GM23338 (cell line): ENCODE results near the gene EXOC4.

Experiments used
- CREB1 ChIP-seq: fragments of 250-450 bp; sonication (Bioruptor Pico); IDR thresholded peaks from 2 replicates; pipeline ENCODE4 v1.5.0; 2020; ENCODE audit warnings: low read depth, mild to moderate bottlenecking, moderate library complexity
- EZH2 ChIP-seq: fragments of 200-600 bp; sonication (generic); IDR thresholded peaks from one replicate; pipeline ENCODE4 v1.8.0; 2017; ENCODE audit warnings: antibody characterized with exemption, mild to moderate bottlenecking, low read depth; ENCODE audit not compliant: unreplicated experiment
- EZH2phosphoT487 ChIP-seq: fragments of 200-600 bp; sonication (generic); IDR thresholded peaks from one replicate; pipeline ENCODE4 v1.8.1; 2018; ENCODE audit warnings: antibody characterized with exemption; ENCODE audit not compliant: unreplicated experiment
- JUNB ChIP-seq: IDR thresholded peaks from one replicate; pipeline ENCODE4 v1.6.1; 2016; ENCODE audit warnings: antibody characterized with exemption; ENCODE audit not compliant: unreplicated experiment
- NANOG ChIP-seq: IDR thresholded peaks from 2 replicates; pipeline ENCODE4 v1.6.1; 2016; ENCODE audit warnings: antibody characterized with exemption, borderline replicate concordance
- POLR2AphosphoS5 ChIP-seq: IDR thresholded peaks from 2 replicates; pipeline ENCODE4 v1.6.1; 2016; ENCODE audit warnings: antibody characterized with exemption, low read depth
- ZNF331 ChIP-seq: fragments of 250-450 bp; sonication (Bioruptor Pico); IDR thresholded peaks from 2 replicates; pipeline ENCODE4 v1.5.0; 2020; ENCODE audit warnings: low read depth, mild to moderate bottlenecking, moderate library complexity
- TF ChIP-seq, protein P1 (sequence below), 2 experiments: fragments of 200-600 bp in 1 of 2; sonication (generic) in 1 of 2; conservative IDR thresholded peaks; 2 replicates each; pipeline versions ENCODE4 v1.5.1 to v1.6.1; 2016 to 2017; ENCODE audit warnings: antibody characterized with exemption in 2 of 2, low read depth in 2 of 2, mild to moderate bottlenecking in 2 of 2, moderate library complexity in 1 of 2
- TF ChIP-seq, protein P2 (sequence below): fragments of 250-450 bp; sonication (Bioruptor Pico); IDR thresholded peaks from 2 replicates; pipeline ENCODE4 v1.5.0; 2020; ENCODE audit warnings: mild to moderate bottlenecking, moderate library complexity
- TF ChIP-seq, protein P3 (sequence below): IDR thresholded peaks from one replicate; pipeline ENCODE4 v1.6.1; 2018; ENCODE audit warnings: antibody characterized with exemption; ENCODE audit not compliant: unreplicated experiment

DNA sequence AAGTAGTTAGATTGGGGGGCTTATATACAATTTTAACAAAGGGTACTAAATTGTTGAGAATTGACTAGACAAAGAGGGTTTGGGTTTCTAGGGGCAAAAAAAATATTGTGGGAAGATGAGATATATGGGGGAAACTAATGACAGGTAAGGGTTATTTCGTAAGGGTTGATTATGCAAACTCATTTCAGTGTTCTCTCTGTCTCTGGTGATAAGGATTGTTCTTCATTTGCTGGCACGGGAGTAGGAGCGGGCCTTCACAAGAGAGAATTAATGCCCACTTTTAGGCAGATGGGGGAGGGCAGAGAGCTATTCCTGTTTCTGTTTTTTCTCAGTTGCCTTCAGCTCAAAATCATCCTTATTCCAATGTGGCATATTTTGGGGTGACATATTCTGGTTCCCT is 258.4 kb downstream of the EXOC4 start:
- TF ChIP-seq, protein P1, sequence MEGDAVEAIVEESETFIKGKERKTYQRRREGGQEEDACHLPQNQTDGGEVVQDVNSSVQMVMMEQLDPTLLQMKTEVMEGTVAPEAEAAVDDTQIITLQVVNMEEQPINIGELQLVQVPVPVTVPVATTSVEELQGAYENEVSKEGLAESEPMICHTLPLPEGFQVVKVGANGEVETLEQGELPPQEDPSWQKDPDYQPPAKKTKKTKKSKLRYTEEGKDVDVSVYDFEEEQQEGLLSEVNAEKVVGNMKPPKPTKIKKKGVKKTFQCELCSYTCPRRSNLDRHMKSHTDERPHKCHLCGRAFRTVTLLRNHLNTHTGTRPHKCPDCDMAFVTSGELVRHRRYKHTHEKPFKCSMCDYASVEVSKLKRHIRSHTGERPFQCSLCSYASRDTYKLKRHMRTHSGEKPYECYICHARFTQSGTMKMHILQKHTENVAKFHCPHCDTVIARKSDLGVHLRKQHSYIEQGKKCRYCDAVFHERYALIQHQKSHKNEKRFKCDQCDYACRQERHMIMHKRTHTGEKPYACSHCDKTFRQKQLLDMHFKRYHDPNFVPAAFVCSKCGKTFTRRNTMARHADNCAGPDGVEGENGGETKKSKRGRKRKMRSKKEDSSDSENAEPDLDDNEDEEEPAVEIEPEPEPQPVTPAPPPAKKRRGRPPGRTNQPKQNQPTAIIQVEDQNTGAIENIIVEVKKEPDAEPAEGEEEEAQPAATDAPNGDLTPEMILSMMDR (conservative IDR thresholded peaks at IDR 0.05; ENCODE audit: low read depth in 2 of 2): no peak
- TF ChIP-seq POLR2AphosphoS5 (no peak), EZH2 (no peak), ZNF331 (CRISPR knock-in tag) (no peak), NANOG (no peak), CREB1 (CRISPR knock-in tag) (no peak), EZH2phosphoT487 (no peak), JUNB (no peak)
- TF ChIP-seq, protein P2, sequence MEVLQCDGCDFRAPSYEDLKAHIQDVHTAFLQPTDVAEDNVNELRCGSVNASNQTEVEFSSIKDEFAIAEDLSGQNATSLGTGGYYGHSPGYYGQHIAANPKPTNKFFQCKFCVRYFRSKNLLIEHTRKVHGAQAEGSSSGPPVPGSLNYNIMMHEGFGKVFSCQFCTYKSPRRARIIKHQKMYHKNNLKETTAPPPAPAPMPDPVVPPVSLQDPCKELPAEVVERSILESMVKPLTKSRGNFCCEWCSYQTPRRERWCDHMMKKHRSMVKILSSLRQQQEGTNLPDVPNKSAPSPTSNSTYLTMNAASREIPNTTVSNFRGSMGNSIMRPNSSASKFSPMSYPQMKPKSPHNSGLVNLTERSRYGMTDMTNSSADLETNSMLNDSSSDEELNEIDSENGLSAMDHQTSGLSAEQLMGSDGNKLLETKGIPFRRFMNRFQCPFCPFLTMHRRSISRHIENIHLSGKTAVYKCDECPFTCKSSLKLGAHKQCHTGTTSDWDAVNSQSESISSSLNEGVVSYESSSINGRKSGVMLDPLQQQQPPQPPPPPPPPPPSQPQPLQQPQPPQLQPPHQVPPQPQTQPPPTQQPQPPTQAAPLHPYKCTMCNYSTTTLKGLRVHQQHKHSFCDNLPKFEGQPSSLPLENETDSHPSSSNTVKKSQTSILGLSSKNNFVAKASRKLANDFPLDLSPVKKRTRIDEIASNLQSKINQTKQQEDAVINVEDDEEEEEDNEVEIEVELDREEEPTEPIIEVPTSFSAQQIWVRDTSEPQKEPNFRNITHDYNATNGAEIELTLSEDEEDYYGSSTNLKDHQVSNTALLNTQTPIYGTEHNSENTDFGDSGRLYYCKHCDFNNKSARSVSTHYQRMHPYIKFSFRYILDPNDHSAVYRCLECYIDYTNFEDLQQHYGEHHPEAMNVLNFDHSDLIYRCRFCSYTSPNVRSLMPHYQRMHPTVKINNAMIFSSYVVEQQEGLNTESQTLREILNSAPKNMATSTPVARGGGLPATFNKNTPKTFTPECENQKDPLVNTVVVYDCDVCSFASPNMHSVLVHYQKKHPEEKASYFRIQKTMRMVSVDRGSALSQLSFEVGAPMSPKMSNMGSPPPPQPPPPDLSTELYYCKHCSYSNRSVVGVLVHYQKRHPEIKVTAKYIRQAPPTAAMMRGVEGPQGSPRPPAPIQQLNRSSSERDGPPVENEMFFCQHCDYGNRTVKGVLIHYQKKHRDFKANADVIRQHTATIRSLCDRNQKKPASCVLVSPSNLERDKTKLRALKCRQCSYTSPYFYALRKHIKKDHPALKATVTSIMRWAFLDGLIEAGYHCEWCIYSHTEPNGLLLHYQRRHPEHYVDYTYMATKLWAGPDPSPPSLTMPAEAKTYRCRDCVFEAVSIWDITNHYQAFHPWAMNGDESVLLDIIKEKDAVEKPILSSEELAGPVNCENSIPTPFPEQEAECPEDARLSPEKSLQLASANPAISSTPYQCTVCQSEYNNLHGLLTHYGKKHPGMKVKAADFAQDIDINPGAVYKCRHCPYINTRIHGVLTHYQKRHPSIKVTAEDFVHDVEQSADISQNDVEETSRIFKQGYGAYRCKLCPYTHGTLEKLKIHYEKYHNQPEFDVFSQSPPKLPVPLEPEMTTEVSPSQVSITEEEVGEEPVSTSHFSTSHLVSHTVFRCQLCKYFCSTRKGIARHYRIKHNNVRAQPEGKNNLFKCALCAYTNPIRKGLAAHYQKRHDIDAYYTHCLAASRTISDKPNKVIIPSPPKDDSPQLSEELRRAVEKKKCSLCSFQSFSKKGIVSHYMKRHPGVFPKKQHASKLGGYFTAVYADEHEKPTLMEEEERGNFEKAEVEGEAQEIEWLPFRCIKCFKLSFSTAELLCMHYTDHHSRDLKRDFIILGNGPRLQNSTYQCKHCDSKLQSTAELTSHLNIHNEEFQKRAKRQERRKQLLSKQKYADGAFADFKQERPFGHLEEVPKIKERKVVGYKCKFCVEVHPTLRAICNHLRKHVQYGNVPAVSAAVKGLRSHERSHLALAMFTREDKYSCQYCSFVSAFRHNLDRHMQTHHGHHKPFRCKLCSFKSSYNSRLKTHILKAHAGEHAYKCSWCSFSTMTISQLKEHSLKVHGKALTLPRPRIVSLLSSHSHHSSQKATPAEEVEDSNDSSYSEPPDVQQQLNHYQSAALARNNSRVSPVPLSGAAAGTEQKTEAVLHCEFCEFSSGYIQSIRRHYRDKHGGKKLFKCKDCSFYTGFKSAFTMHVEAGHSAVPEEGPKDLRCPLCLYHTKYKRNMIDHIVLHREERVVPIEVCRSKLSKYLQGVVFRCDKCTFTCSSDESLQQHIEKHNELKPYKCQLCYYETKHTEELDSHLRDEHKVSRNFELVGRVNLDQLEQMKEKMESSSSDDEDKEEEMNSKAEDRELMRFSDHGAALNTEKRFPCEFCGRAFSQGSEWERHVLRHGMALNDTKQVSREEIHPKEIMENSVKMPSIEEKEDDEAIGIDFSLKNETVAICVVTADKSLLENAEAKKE (CRISPR knock-in tag): no peak
- TF ChIP-seq, protein P3, sequence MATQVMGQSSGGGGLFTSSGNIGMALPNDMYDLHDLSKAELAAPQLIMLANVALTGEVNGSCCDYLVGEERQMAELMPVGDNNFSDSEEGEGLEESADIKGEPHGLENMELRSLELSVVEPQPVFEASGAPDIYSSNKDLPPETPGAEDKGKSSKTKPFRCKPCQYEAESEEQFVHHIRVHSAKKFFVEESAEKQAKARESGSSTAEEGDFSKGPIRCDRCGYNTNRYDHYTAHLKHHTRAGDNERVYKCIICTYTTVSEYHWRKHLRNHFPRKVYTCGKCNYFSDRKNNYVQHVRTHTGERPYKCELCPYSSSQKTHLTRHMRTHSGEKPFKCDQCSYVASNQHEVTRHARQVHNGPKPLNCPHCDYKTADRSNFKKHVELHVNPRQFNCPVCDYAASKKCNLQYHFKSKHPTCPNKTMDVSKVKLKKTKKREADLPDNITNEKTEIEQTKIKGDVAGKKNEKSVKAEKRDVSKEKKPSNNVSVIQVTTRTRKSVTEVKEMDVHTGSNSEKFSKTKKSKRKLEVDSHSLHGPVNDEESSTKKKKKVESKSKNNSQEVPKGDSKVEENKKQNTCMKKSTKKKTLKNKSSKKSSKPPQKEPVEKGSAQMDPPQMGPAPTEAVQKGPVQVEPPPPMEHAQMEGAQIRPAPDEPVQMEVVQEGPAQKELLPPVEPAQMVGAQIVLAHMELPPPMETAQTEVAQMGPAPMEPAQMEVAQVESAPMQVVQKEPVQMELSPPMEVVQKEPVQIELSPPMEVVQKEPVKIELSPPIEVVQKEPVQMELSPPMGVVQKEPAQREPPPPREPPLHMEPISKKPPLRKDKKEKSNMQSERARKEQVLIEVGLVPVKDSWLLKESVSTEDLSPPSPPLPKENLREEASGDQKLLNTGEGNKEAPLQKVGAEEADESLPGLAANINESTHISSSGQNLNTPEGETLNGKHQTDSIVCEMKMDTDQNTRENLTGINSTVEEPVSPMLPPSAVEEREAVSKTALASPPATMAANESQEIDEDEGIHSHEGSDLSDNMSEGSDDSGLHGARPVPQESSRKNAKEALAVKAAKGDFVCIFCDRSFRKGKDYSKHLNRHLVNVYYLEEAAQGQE: no peak
